Measurements from ENCODE around the gene LCP1. TPM values are rescaled to one million over a fixed set of nuclear protein-coding genes. Genes with fewer than 3 reads are reported as not detected.
"Not testable (repeated sequence)": the region's sequence is repeated elsewhere in the genome, so short reads cannot be mapped to it uniquely, and the experiment has no call there.

Gene LCP1
- total RNA-seq, 1 donor from 2014 or later = 1.2 TPM

GRCh38 chr13:46166224-46166584, 15.8 kb downstream of the LCP1 start:
- TF ChIP-seq CTCF (IDR thresholded peaks at IDR 0.05) = no peak
- Mint-ChIP-seq H3K27ac (ENCODE audit: unreplicated experiment) (no peak overlapping the region), H3K27me3 (ENCODE audit: low read depth) (peaks cover 2% of the 10 kb centered on the region), H3K36me3 (ENCODE audit: low read depth) (no peaks in the 10 kb centered on the region), H3K9me3 (ENCODE audit: low read depth) (no peaks in the 10 kb centered on the region), H3K4me1 (ENCODE audit: low read depth) (peaks cover 16% of the 10 kb centered on the region), H3K4me3 (ENCODE audit: unreplicated experiment) (no peak overlapping the region)
- no peak for DNase-seq (ENCODE audit: low spot score)

GRCh38 chr13:46165485-46166223, 16.3 kb downstream of the LCP1 start:
- Mint-ChIP-seq H3K27ac (ENCODE audit: unreplicated experiment) (no peak overlapping the region), H3K4me1 (ENCODE audit: low read depth) (peaks cover 11% of the 10 kb centered on the region), H3K27me3 (ENCODE audit: low read depth) (peaks cover 2% of the 10 kb centered on the region), H3K36me3 (ENCODE audit: low read depth) (no peaks in the 10 kb centered on the region), H3K4me3 (ENCODE audit: unreplicated experiment) (no peak overlapping the region), H3K9me3 (ENCODE audit: low read depth) (no peaks in the 10 kb centered on the region)
- no peak for DNase-seq (ENCODE audit: low spot score)
- TF ChIP-seq CTCF (IDR thresholded peaks at IDR 0.05) = no peak

- no peak overlapping the region for H3K4me3 Mint-ChIP-seq (ENCODE audit: unreplicated experiment)
- H3K36me3 Mint-ChIP-seq (ENCODE audit: low read depth) = no peaks in the 10 kb centered on the region
- H3K27me3 Mint-ChIP-seq (ENCODE audit: low read depth) = peaks cover 2% of the 10 kb centered on the region
- H3K4me1 Mint-ChIP-seq (ENCODE audit: low read depth) = peaks cover 11% of the 10 kb centered on the region
- TF ChIP-seq CTCF (IDR thresholded peaks at IDR 0.05) = no peak
- DNase-seq (ENCODE audit: low spot score) = no peak
- no peaks in the 10 kb centered on the region for H3K9me3 Mint-ChIP-seq (ENCODE audit: low read depth)
- no peak overlapping the region for H3K27ac Mint-ChIP-seq (ENCODE audit: unreplicated experiment)
Measured at GRCh38 chr13:46164661-46165060, 17.3 kb downstream of the LCP1 start.

GRCh38 chr13:46162741-46163140, 19.2 kb downstream of the LCP1 start:
- not testable (repeated sequence) for H3K9me3 Mint-ChIP-seq (ENCODE audit: low read depth); H3K4me3 Mint-ChIP-seq (ENCODE audit: unreplicated experiment); H3K4me1 Mint-ChIP-seq (ENCODE audit: low read depth); H3K36me3 Mint-ChIP-seq (ENCODE audit: low read depth); DNase-seq (ENCODE audit: low spot score); H3K27ac Mint-ChIP-seq (ENCODE audit: unreplicated experiment); H3K27me3 Mint-ChIP-seq (ENCODE audit: low read depth)

GRCh38 chr13:46160471-46161066, 21.4 kb downstream of the LCP1 start:
- TF ChIP-seq CTCF (IDR thresholded peaks at IDR 0.05) = peak; percentile 93
- Mint-ChIP-seq H3K36me3 (ENCODE audit: low read depth) (no peaks in the 10 kb centered on the region), H3K9me3 (ENCODE audit: low read depth) (no peaks in the 10 kb centered on the region), H3K4me3 (ENCODE audit: unreplicated experiment) (no peak overlapping the region), H3K4me1 (ENCODE audit: low read depth) (peaks cover 3% of the 10 kb centered on the region), H3K27me3 (ENCODE audit: low read depth) (peaks cover 2% of the 10 kb centered on the region), H3K27ac (ENCODE audit: unreplicated experiment) (no peak overlapping the region)
- no peak for DNase-seq (ENCODE audit: low spot score)

GRCh38 chr13:46160065-46160464, 21.9 kb downstream of the LCP1 start:
- TF ChIP-seq CTCF (IDR thresholded peaks at IDR 0.05) = no peak
- H3K27me3 Mint-ChIP-seq (ENCODE audit: low read depth) = peaks cover 2% of the 10 kb centered on the region
- peaks cover 3% of the 10 kb centered on the region for H3K4me1 Mint-ChIP-seq (ENCODE audit: low read depth)
- H3K36me3 Mint-ChIP-seq (ENCODE audit: low read depth) = no peaks in the 10 kb centered on the region
- no peak overlapping the region for H3K27ac Mint-ChIP-seq (ENCODE audit: unreplicated experiment)
- no peak overlapping the region for H3K4me3 Mint-ChIP-seq (ENCODE audit: unreplicated experiment)
- no peak for DNase-seq (ENCODE audit: low spot score)
- H3K9me3 Mint-ChIP-seq (ENCODE audit: low read depth) = no peaks in the 10 kb centered on the region
